Prostate gland (tissue), 2 donors: ENCODE measurements around the gene TM9SF2. TPM values are rescaled to one million over a fixed set of nuclear protein-coding genes. Genes with fewer than 3 reads are reported as not detected.

Source experiments
- DNase-seq: peaks from one replicate; pipeline ENCODE4 v3.0.0-alpha.2; 2019; ENCODE audit warnings: low spot score
- H3K27ac ChIP-seq, 2 donors: fragments of 200-600 bp; sonication (generic); 2 replicates each; pipeline ENCODE4 v1.5.1; 2017 to 2019
- H3K27me3 ChIP-seq: fragments of 200-600 bp; sonication (generic); replicated peaks from 2 replicates; pipeline ENCODE4 v1.5.1; 2019; ENCODE audit not compliant: insufficient read depth
- H3K36me3 ChIP-seq, 2 donors: fragments of 200-600 bp; sonication (generic); 1 replicate in 1 of 2; 2 replicates in 1 of 2; pipeline versions ENCODE4 v1.5.1 to v1.8.1; 2017 to 2019
- H3K4me1 ChIP-seq: fragments of 200-600 bp; sonication (generic); replicated peaks from 2 replicates; pipeline ENCODE4 v1.5.1; 2019
- H3K4me3 ChIP-seq, 2 donors: fragments of 200-600 bp; sonication (generic); 2 replicates each; pipeline ENCODE4 v1.5.1; 2017 to 2019
- H3K9me3 ChIP-seq: fragments of 200-600 bp; sonication (generic); 2 replicates; pipeline ENCODE4 v1.5.1; 2017
- POLR2A ChIP-seq: fragments of 450-650 bp; IDR thresholded peaks from one replicate; pipeline ENCODE4 v1.6.1; 2016; ENCODE audit warnings: antibody characterized with exemption, mild to moderate bottlenecking
- POLR2AphosphoS5 ChIP-seq: sonication (generic); formaldehyde crosslinking; IDR thresholded peaks from one replicate; pipeline ENCODE4 v1.6.1; 2017; ENCODE audit warnings: antibody characterized with exemption
- WGBS: methylation state at CpG from one replicate; pipeline ENCODE4 v1.1.5; 2018; 5-methylcytosine and 5-hydroxymethylcytosine counted together
- intact Hi-C: fragments of 100-400 bp; cut with DNase I; formaldehyde crosslinking; loops from one replicate; pipeline ENCODE4 v1.14.2; 2022
- total RNA-seq, 2 donors: library from RNA; depleted of rRNA; stranded (reverse); fragments of >200 nt; gene quantifications; one replicate each; pipeline ENCODE4 v1.1.0, GENCODE V29; 2016
- TF ChIP-seq, protein P1 (sequence below), 4 experiments: fragments of 200-600 bp in 2 of 4; fragments of 450-650 bp in 2 of 4; sonication (generic) in 2 of 4; IDR thresholded peaks; 1 replicate in 3 of 4; 2 replicates in 1 of 4; pipeline ENCODE4 v1.5.1; 2016 to 2019; ENCODE audit warnings: antibody characterized with exemption in 4 of 4, mild to moderate bottlenecking in 2 of 4, moderate library complexity in 2 of 4

The TM9SF2 gene
- total RNA-seq, 2 donors from 2014 or later: 136 to 175 TPM

DNA sequence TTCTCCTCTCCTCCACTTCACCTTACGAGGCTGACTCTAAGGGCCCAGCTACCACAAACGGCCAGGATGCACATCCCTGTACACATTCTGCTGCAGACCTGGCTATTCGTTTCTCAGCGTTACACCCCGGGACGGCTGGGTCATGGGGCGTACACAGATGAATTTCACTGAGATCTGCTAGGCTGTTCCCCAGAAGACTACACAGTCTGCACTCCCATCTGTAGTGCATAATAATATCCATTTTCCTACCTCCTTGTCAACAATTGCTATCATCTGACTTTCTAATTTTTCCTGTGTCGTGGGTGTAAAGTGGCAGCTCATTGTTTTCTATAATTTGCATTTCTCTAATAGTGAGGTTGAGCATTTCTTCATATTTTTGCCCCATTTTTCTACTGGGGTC lies 85.7 kb downstream of the TM9SF2 start:
- H3K27me3 ChIP-seq: no peaks in the 10 kb centered on the region
- no peak overlapping the region for H3K27ac ChIP-seq
- intact Hi-C loops: no loop called here
- H3K4me3 ChIP-seq: no peak overlapping the region
- DNase-seq: no peak
- no peaks in the 10 kb centered on the region for H3K4me1 ChIP-seq
- no peaks in the 10 kb centered on the region for H3K36me3 ChIP-seq
- H3K9me3 ChIP-seq: no peaks in the 10 kb centered on the region
- TF ChIP-seq, protein P1, sequence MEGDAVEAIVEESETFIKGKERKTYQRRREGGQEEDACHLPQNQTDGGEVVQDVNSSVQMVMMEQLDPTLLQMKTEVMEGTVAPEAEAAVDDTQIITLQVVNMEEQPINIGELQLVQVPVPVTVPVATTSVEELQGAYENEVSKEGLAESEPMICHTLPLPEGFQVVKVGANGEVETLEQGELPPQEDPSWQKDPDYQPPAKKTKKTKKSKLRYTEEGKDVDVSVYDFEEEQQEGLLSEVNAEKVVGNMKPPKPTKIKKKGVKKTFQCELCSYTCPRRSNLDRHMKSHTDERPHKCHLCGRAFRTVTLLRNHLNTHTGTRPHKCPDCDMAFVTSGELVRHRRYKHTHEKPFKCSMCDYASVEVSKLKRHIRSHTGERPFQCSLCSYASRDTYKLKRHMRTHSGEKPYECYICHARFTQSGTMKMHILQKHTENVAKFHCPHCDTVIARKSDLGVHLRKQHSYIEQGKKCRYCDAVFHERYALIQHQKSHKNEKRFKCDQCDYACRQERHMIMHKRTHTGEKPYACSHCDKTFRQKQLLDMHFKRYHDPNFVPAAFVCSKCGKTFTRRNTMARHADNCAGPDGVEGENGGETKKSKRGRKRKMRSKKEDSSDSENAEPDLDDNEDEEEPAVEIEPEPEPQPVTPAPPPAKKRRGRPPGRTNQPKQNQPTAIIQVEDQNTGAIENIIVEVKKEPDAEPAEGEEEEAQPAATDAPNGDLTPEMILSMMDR (IDR thresholded peaks at IDR 0.05): no peak
- TF ChIP-seq POLR2AphosphoS5 (no peak), POLR2A (no peak)
- WGBS: 93% methylated on average over 8 of the region's 8 CpGs

DNA sequence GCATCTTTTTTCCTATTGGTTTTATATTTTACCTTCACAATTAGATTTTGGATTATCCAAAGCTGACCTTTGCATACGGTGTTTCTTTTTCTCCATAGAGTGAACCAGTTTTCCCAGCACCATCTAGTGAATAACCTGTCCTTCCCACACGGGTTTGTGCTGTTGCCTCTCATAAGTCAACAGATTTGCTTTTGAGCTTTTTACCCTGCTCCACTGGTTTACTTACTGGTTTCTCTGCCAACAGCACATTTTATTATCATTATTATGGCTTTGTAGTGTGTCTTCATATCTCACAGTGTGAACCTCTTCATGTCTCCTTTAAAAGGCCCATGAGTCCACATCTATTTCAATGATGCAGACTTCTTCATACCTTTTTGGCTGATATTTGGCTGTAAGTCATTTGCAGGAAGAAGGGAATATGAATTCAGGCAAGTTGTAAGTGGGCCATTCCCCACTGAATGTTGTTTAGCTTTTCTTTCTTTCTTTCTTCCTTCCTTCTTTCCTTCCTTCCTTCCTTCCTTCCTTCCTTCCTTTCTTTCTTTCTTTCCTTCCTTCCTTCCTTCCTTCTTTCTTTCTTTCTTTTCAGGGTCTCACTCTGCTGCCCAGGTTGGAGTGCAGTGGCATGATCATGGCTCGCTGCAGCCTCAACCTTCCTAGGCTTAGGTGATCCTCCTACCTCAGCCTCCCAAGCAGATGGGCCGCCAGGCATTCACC lies 86.8 kb downstream of the TM9SF2 start:
- Histone ChIP-seq H3K27ac (no peak overlapping the region), H3K9me3 (no peaks in the 10 kb centered on the region), H3K27me3 (no peaks in the 10 kb centered on the region), H3K4me3 (no peak overlapping the region), H3K36me3 (no peaks in the 10 kb centered on the region), H3K4me1 (no peaks in the 10 kb centered on the region)
- peak; percentile 82 for TF ChIP-seq POLR2AphosphoS5
- TF ChIP-seq, protein P1 (IDR thresholded peaks at IDR 0.05): no peak
- TF ChIP-seq POLR2A: no peak
- intact Hi-C loops: no loop called here
- 81% methylated on average over 4 of the region's 4 CpGs for WGBS
- peak; percentile 42 for DNase-seq

DNA sequence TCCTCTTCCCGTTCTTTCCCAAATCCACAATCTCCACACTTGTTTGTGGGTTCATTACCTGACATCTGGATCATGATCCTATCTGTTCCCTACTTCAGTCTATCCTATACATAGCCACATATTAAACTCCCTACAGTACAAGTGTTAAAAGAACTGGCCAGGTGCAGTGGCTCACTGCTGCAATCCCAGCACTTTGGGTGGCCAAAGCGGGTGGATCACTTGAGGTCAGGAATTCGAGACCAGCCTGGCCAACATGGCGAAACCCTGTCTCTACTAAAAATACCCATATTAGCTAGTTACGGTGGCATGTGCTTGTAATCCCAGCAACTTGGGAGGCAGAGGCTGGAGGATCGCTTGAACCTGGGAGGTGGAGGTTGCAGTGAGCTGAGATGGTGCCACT lies 88.3 kb downstream of the TM9SF2 start:
- Histone ChIP-seq H3K36me3 (no peaks in the 10 kb centered on the region), H3K4me1 (no peaks in the 10 kb centered on the region), H3K9me3 (no peaks in the 10 kb centered on the region), H3K27ac (no peak overlapping the region), H3K27me3 (no peaks in the 10 kb centered on the region), H3K4me3 (no peak overlapping the region)
- no peak for DNase-seq
- intact Hi-C loops: no loop called here
- 97% methylated on average over 6 of the region's 6 CpGs for WGBS
- TF ChIP-seq POLR2AphosphoS5 (no peak), POLR2A (no peak)
- TF ChIP-seq, protein P1 (IDR thresholded peaks at IDR 0.05): no peak

DNA sequence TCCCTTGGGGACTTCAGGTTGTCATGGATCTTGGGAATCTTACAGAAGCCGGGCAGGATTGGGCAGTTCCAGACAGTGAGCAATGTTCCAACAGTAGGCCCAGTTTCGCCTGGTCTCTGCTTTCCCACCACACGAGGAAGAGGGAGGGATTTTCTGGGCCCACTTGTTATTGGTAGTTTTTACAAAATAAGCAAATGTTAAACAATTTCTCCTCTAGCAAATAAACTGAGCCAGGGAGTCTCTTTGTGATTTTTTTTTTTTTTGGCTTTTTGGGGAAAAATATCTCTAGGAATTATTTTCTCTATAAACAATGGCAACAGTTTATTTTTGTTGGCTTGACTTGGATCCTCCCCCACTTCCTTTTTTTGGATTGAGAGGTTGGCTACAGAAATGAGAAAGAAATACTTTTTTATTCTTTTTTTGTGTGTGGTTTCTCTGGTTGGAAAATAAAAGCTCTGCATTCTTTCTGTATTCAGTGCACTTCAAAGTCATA lies 89.3 kb downstream of the TM9SF2 start:
- no peaks in the 10 kb centered on the region for H3K9me3 ChIP-seq
- no peaks in the 10 kb centered on the region for H3K4me1 ChIP-seq
- H3K27me3 ChIP-seq: no peaks in the 10 kb centered on the region
- DNase-seq: no peak
- TF ChIP-seq POLR2AphosphoS5 (no peak), POLR2A (no peak)
- TF ChIP-seq, protein P1 (IDR thresholded peaks at IDR 0.05): no peak
- no peak overlapping the region for H3K27ac ChIP-seq
- WGBS: 37% methylated on average over 3 of the region's 3 CpGs
- no peaks in the 10 kb centered on the region for H3K36me3 ChIP-seq
- H3K4me3 ChIP-seq: no peak overlapping the region
- intact Hi-C loops: no loop called here

DNA sequence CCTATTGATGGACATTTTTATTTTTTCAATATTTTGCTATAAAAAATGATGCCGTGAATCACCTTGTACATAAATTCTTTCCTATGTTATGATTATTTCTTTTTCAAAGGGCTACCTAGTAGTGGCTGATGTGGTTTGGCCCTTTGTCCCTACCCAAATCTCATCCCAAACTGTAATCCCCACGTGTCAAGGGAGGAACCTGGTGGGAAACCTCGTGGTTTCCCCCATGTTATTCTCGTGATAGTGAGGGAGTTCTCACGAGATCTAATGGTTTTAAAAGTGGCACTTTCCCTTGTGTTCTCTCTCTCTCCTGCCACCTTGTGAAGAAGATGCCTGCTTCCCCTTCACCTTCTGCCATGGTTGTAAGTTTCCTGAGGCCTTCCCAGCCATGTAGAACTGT lies 94.9 kb downstream of the TM9SF2 start:
- Histone ChIP-seq H3K4me3 (no peak overlapping the region), H3K36me3 (no peaks in the 10 kb centered on the region), H3K27me3 (no peaks in the 10 kb centered on the region), H3K27ac (no peak overlapping the region), H3K4me1 (no peaks in the 10 kb centered on the region), H3K9me3 (no peaks in the 10 kb centered on the region)
- intact Hi-C loops: no loop called here
- DNase-seq: no peak
- no peak for TF ChIP-seq POLR2AphosphoS5
- no peak for TF ChIP-seq POLR2A
- TF ChIP-seq, protein P1 (IDR thresholded peaks at IDR 0.05): no peak
- 89% methylated on average over 5 of the region's 5 CpGs for WGBS
